HG03139 (cell line): Measurements from ENCODE around the gene CDH13.

Source experiments
- ATAC-seq: cut with Tn5 transposase; IDR thresholded peaks from one replicate; pipeline ENCODE4 v1.9.1; 2021; ENCODE audit not compliant: unreplicated experiment

The CDH13 gene

DNA sequence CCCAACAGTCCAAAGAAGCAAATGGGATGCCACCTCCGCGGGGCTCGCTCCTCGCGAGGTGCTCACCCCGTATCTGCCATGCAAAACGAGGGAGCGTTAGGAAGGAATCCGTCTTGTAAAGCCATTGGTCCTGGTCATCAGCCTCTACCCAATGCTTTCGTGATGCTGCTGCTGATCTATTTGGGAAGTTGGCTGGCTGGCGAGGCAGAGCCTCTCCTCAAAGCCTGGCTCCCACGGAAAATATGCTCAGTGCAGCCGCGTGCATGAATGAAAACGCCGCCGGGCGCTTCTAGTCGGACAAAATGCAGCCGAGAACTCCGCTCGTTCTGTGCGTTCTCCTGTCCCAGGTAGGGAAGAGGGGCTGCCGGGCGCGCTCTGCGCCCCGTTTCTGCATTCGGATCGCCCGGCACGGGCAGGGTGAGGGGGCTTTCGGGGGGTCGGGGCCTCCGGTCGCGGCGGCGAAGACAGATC is at the start of gene CDH13:
CDH13 (plus strand) TSS at position 179 of the 471 bp plus-strand sequence.
- no peak for ATAC-seq

GRCh38 chr16:82580298-82580890 is 46.4 kb upstream of the CDH13 start:
- no peak for ATAC-seq

DNA sequence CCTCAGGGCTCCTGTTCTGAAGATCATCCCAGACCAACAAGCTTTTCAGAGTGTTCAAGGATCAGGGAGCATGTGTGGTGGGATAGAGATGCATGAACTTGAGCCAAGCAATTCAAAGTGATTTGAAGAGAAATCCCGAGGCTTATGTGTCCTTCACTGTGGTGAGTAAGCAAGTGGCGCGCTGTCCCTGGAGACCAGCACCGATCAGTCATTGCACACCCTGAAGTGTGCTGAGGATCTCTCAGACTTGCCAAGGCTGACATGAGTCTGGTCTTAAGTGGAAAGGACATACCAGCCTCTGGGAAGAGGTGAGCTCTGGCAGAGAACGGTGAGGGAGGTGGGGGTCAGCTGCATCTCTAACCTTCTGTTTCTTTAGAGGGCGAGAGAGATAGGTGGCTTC is 43.8 kb upstream of the CDH13 start:
- ATAC-seq = no peak

DNA sequence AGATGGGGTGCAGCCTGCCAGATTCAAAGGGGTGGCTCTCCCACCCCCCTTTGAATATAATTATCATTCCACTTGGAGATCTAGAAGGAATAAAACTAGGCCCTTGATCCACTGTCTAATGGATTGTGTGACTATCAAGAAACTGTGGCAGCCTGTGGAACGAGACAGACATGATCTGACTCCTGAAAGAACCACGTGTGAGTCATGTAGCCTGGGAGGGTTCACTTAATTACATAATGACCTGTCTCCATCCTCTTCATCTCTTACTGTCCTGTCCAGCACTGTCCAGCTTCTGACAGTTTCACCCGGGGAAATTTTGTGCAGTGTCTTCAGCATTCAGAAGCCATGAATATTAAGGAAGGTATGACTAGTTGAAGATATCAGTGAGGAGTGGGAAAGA is 43.3 kb upstream of the CDH13 start:
- no peak for ATAC-seq

GRCh38 chr16:82584553-82585152 is 42.1 kb upstream of the CDH13 start:
- no peak for ATAC-seq

DNA sequence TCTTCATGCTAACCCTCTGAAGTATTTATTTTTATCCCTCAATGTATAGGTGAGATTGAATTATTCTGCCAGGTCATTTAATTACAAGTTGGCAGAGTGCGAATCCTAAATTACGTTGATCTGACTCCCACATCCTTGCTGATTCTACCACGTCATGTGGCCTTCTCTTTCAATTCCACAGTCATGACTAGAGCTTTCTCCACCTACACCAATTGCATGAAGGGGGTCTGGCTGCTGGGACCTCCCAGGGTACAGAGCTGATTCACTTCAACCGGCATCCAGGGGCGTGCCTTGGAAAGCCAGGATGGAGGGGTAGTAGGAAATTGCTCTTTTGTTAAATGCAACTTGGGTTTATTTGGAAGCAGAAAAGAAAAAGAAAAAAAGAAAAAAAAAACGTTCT is 41.1 kb upstream of the CDH13 start:
- ATAC-seq = no peak

- ATAC-seq = no peak
These were observed 40.6 kb upstream of the CDH13 start for GRCh38 chr16:82586130-82586529.

GRCh38 chr16:82587289-82587688 is 39.5 kb upstream of the CDH13 start:
- no peak for ATAC-seq

DNA sequence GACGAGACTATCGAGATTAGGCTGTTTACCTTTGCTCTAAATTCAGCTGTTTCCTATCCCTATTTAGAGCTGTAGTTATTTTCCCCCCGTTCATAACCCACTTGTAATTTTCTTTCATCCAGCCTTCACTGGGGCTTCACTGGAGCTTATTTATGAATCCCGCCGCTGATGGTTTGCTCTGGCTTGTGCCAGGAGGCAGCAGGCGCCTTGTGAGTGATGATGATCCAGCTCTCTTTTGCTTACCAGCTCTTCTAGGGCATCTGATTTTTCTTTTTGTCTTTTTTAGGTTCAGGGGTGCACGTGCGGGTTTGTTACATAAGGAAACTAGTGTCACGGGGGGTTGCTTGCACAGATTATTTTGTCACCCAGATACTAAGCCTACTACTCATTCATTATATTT is 37.4 kb upstream of the CDH13 start:
- no peak for ATAC-seq

- no peak for ATAC-seq
These were observed 32.7 kb upstream of the CDH13 start for GRCh38 chr16:82594114-82594513.

DNA sequence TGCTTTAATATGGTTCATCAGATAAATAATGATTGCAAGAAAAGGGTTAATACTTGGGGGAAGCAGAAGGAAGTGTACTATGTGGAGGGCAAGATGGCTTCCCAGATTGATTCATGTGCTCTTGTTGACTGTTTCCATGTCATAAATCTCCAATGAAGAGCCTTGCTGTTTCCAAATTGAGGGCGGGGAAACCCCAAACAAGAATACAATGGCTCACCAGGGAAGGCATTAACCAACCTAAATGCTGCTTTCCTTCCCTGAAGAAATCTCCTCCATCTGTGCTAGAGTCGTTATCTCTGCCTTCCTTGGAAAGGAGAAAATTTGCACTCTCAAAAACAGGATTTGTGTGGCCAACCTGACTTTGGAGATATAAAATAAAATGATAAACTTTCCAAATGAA is 28.0 kb upstream of the CDH13 start:
- no peak for ATAC-seq

DNA sequence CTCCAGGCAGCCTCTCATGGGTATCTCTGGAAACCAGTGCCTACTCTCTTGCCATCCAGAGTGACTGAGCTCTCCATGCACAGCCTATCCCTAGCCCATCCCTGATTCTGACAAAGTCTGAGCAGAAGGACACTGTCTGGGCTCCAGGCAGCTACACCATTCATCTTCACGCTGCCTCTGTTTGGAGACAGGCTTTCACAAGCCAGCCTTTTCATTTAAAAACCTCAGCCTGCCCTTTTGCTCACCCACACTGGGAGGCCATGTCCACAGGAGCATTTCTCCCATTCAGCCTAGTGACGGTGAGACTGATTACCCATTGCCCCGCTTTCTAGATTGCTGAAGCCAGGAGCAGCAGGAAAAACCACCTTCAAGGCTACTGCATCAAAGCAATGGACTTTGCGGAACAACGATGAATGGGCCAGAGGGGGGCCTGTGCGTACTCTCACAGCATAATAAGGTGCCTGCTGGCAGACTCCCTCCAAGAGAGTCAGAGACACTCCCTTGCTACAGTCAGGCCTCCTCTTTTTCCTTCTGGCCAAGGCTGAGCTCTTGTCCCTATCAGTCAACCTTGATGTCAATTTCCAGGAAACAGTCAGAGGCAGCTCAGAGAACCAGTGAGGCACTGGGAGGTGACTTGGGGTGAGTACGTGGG is 24.7 kb upstream of the CDH13 start:
- no peak for ATAC-seq

- ATAC-seq = no peak
These were observed 22.9 kb upstream of the CDH13 start for GRCh38 chr16:82603784-82604411.

DNA sequence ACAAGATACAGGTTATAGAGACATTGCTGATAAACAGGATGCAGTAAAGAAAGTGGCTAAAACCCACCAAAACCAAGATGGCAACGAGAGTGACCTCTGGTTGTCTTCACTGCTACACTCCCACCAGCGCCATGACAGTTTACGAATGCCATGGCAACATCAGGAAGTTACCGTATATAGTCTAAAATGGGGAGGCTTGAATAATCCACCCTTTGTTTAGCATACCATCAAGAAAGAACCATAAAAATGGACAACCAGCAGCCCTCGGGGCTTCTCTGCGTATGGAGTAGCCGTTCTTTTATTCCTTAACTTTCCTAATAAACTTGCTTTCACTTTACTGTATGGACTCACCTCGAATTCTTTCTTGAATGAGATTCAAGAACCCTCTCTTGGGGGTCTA is 21.7 kb upstream of the CDH13 start:
- ATAC-seq = no peak

- ATAC-seq = no peak
These were observed 20.7 kb upstream of the CDH13 start for GRCh38 chr16:82605863-82606620.

GRCh38 chr16:82609140-82609539 is 17.6 kb upstream of the CDH13 start:
- no peak for ATAC-seq

GRCh38 chr16:82612263-82612662 is 14.5 kb upstream of the CDH13 start:
- no peak for ATAC-seq

GRCh38 chr16:82616356-82616755 is 10.4 kb upstream of the CDH13 start:
- ATAC-seq = no peak

DNA sequence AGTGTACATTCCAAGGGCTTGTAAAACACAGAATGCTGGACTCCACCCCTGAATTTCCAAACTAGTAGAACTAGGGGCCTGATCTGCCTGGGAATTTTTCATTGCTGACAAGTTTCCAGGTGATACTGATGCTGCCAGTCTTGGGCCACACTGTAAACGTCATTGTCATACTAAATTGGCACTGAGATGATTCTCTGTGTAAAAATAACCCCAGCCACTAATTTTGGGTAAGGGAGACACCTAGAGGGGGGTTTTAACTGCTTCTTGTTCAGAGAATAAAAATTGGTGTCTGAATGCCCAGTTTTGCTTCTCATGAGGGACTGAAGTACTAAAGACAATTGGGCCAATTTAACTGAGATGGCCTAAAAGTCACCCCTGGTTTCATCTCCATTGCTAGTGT is 5.0 kb upstream of the CDH13 start:
- ATAC-seq = no peak

GRCh38 chr16:82623241-82623640 is 3.5 kb upstream of the CDH13 start:
- ATAC-seq = no peak
